GM21529 (cell line): ENCODE measurements around the gene OR4D11.
"Not testable (repeated sequence)": the region's sequence is repeated elsewhere in the genome, so short reads cannot be mapped to it uniquely, and the experiment has no call there.

ENCODE experiments used
- ATAC-seq: cut with Tn5 transposase; IDR thresholded peaks from one replicate; pipeline ENCODE4 v1.9.1; 2021; ENCODE audit not compliant: unreplicated experiment

Gene OR4D11

DNA sequence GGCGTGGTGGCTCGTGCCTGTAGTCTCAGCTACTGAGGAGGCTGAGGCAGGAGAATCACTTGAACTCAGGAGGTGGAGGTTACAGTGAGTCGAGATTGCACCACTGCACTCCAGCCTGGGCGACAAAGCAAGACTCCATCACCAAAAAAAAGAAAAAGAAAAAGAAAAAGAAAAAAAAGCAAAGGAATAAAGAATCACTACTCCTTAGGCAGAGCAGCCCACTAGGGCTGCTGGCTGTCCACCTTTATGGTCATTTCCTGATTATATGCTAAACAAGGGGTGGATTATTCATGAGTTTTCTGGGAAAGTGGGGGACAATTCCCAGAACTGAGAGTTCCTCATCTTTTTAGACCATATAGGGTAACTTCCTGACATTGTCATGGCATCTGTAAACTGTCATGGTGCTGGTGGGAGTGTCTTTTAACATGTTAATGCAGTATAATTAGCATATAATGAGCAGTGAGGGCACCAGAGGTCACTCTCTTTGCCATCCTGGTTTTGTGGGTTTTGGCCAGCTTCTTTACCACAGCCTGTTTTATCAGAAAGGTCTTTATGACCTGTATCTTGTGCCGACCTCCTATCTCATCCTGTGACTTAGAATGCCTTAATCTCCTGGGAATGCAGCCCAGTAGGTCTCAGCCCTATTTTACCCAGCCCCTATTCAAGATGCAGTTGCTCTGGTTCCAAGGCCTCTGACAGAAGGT lies 44.4 kb downstream of the OR4D11 start:
- not testable (repeated sequence) for ATAC-seq

DNA sequence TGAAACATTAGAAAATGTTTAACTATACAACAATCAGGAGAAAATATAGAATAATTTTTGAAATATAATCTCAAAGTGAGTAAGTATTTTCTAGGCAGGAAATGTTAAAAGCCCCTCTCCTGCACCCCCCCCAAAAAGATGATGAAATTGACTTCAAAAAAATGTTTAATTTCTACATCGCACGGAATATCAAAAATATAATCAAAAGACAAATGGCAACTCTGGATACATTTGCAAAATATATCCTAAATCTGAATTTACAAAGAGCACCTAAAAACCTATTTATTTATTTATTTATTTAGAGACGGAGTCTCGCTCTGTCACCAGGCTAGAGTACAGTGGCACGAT lies 44.9 kb downstream of the OR4D11 start:
- no peak for ATAC-seq

- peak; percentile 89 for ATAC-seq
Observed at GRCh38 chr11:59550368-59550841, 47.0 kb downstream of the OR4D11 start.

- ATAC-seq = peak; percentile 24
Observed at GRCh38 chr11:59550842-59551658, 47.7 kb downstream of the OR4D11 start.

DNA sequence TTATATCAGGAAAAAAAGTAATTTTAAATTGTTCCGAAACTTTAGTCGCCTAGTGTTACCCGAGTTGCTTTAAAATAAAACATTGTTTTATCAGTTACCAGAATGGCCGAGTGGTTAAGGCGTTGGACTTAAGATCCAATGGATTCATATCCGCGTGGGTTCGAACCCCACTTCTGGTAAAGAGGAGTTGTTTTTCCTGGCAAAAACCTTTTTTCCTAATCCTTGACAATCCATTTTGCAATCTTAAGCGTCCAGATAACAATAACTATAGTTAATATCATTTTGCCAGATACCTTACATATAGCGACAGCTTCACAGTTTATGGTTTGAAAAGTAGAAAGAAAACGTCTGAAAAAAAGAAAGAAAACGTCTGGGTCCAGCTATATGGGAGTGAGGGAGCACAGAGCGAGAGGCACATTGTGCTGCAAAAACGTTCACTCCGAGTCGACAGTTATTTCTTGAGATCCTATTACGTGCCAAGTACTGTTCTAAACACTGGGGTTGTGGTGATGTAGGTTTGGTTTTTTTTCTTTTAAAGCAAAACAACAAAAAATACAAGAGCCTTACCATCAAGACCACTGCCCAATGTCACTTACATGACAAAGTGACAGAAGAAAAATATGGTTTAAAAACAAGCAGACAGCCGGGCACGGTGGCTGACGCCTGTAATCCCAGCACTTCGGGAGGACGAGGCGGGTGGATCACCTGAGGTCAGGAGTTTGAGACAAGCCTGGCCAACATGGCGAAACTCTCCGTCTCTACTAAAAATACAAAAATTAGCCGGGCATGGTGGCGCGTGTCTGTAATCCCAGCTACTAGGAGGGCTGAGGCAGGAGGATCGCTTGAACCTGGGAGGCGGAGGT lies 48.5 kb downstream of the OR4D11 start:
- no peak for ATAC-seq

DNA sequence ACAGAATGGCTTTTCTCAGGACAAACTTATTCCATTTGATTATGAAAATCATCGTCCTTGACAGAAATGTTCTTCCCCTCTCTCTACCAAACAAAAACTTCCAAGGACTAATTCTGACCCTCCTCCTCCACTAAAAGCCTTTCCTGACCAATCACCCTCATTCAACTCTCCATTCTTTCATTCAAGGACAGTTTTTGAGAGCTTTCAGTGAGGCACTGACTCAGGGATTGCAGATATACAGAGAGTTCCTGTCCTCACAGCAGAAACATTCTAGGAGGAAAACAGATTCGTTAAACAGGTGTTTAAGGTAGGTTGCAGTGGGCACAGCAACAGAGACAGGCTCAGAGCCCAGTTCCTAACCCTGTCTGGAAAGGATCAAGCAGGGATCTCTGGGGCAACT lies 49.5 kb downstream of the OR4D11 start:
- no peak for ATAC-seq

DNA sequence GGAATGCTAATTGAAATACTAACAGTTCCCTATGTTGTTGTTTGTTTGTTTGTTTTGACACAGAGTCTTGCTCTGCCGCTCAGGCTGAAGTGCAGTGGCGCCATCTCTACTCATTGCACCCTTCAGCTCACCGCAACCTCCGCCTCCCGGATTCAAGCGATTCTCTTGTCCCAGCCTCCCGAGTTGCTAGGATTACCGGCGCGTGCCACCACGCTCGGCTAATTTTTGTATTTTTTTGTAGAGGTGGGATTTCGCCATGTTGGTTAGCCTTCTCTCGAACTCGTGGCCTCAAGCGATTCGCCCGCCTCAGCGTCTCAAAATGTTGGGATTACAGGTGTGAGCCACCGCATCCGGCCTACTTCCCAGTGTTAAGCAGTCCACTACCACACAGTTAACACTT lies 49.9 kb downstream of the OR4D11 start:
- no peak for ATAC-seq
